ENCODE data around the gene CDH6. TPM values are rescaled to one million over a fixed set of nuclear protein-coding genes. Genes with fewer than 3 reads are reported as not detected.

CDH6 gene
- total and polyA plus RNA-seq, 2 donors (not counting 1 experiment from before 2014, with no cell fraction given) = not detected

GRCh38 chr5:31273161-31273560, 79.7 kb downstream of the CDH6 start:
- H3K9ac ChIP-seq (ENCODE audit: low read length) = no peak overlapping the region
- no peaks in the 10 kb centered on the region for H4K20me1 ChIP-seq (ENCODE audit: control insufficient read depth, insufficient read depth, low read length, poor library complexity, severe bottlenecking)
- H3K79me2 ChIP-seq (ENCODE audit: control insufficient read depth, insufficient read depth, low read length) = no peaks in the 10 kb centered on the region
- ChIA-PET CTCF (no interaction called here), POLR2A (no interaction called here)
- no peaks in the 10 kb centered on the region for H3K36me3 ChIP-seq (replicated peaks in 1 of 2; ENCODE audit: control extremely low read depth in 1 of 2, control insufficient read depth in 1 of 2, extremely low read depth in 1 of 2, insufficient read depth in 2 of 2, low read length in 1 of 2)
- H3K27ac Mint-ChIP-seq = no peak overlapping the region
- no peaks in the 10 kb centered on the region for H3K27me3 ChIP-seq (replicated peaks in 1 of 4; ENCODE audit: control extremely low read depth in 1 of 4, control insufficient read depth in 3 of 4, insufficient read depth in 4 of 4, low read length in 3 of 4)
- H3K27me3 Mint-ChIP-seq = no peaks in the 10 kb centered on the region
- ATAC-seq (ENCODE audit: low read depth) (no peak), DNase-seq (no peak)
- no peaks in the 10 kb centered on the region for H3K4me1 Mint-ChIP-seq
- H3K4me2 ChIP-seq (replicated peaks; ENCODE audit: low read depth, low read length, poor library complexity, severe bottlenecking) = no peak overlapping the region
- no peaks in the 10 kb centered on the region for H3K9me3 ChIP-seq (ENCODE audit: control extremely low read depth in 1 of 3, control insufficient read depth in 2 of 3, insufficient read depth in 1 of 3, low read length in 2 of 3)
- H3K9me3 Mint-ChIP-seq (ENCODE audit: insufficient read depth) = peaks cover 2% of the 10 kb centered on the region
- H3K4me3 Mint-ChIP-seq = no peak overlapping the region
- TF ChIP-seq, protein P1, sequence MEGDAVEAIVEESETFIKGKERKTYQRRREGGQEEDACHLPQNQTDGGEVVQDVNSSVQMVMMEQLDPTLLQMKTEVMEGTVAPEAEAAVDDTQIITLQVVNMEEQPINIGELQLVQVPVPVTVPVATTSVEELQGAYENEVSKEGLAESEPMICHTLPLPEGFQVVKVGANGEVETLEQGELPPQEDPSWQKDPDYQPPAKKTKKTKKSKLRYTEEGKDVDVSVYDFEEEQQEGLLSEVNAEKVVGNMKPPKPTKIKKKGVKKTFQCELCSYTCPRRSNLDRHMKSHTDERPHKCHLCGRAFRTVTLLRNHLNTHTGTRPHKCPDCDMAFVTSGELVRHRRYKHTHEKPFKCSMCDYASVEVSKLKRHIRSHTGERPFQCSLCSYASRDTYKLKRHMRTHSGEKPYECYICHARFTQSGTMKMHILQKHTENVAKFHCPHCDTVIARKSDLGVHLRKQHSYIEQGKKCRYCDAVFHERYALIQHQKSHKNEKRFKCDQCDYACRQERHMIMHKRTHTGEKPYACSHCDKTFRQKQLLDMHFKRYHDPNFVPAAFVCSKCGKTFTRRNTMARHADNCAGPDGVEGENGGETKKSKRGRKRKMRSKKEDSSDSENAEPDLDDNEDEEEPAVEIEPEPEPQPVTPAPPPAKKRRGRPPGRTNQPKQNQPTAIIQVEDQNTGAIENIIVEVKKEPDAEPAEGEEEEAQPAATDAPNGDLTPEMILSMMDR (IDR thresholded peaks at IDR 0.05) = no peak
- TF ChIP-seq EZH2 (IDR thresholded peaks at IDR 0.05; ENCODE audit: borderline replicate concordance, insufficient read depth, low read depth, low read length, poor library complexity, severe bottlenecking) = no peak
- H3K4me1 ChIP-seq (ENCODE audit: control insufficient read depth in 2 of 2, insufficient read depth in 2 of 2, low read length in 2 of 2) = no peaks in the 10 kb centered on the region
- intact Hi-C loops (cut with micrococcal nuclease) = no loop called here
- 95% methylated on average over 9 of the region's 10 CpGs for WGBS (ENCODE audit: insufficient coverage)
- no peak overlapping the region for H3K4me3 ChIP-seq (ENCODE audit: control extremely low read depth in 1 of 5, extremely low read depth in 1 of 5, insufficient read depth in 1 of 5, low read depth in 2 of 5, low read length in 4 of 5)
- H2AFZ ChIP-seq (ENCODE audit: insufficient read depth, low read depth, low read length, poor library complexity, severe bottlenecking) = no peak overlapping the region
- no peak overlapping the region for H3K27ac ChIP-seq (ENCODE audit: low read length in 2 of 2)

DNA sequence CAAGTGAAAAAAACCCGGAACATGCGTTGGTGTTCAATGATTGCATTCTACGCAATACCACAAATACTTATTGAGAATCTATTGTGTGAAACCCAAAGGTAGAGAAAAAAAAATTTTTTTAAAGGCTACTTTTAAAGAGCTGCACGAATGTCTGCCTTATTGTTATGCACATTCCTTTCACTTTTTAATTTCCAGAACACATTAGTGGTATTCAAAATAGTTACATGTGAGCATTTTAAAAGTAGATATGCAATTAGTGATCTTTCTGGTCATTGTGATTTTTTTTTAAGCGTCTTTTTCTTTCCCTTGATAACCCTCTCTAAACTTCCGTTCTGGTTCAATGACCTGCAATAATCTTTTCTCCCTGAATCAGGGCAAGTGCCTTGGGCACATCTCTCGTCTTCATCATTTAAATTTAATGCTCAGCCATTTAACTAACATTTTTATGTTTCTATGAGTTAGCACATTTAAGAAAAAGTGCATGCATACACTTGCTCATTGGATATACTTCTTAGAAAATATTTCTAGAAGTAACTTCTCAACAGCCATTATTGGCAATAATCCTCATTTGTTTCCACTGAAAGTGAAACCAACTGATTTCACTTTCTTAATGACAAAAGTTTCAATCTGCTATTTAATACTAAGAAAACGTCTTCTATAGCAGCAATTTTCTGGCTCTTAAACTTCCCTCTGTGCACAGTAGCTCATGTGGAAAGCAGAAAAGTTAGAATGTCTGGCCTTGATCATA, 80.3 kb downstream of the CDH6 start:
- H3K4me3 Mint-ChIP-seq = no peak overlapping the region
- ChIA-PET CTCF (no interaction called here), POLR2A (no interaction called here)
- Histone ChIP-seq H2AFZ (ENCODE audit: insufficient read depth, low read depth, low read length, poor library complexity, severe bottlenecking) (no peak overlapping the region), H3K27ac (ENCODE audit: low read length in 2 of 2) (no peak overlapping the region), H4K20me1 (ENCODE audit: control insufficient read depth, insufficient read depth, low read length, poor library complexity, severe bottlenecking) (no peaks in the 10 kb centered on the region), H3K27me3 (replicated peaks in 1 of 4; ENCODE audit: control extremely low read depth in 1 of 4, control insufficient read depth in 3 of 4, insufficient read depth in 4 of 4, low read length in 3 of 4) (no peaks in the 10 kb centered on the region), H3K79me2 (ENCODE audit: control insufficient read depth, insufficient read depth, low read length) (no peaks in the 10 kb centered on the region), H3K9ac (ENCODE audit: low read length) (no peak overlapping the region), H3K9me3 (ENCODE audit: control extremely low read depth in 1 of 3, control insufficient read depth in 2 of 3, insufficient read depth in 1 of 3, low read length in 2 of 3) (no peaks in the 10 kb centered on the region), H3K36me3 (replicated peaks in 1 of 2; ENCODE audit: control extremely low read depth in 1 of 2, control insufficient read depth in 1 of 2, extremely low read depth in 1 of 2, insufficient read depth in 2 of 2, low read length in 1 of 2) (no peaks in the 10 kb centered on the region), H3K4me1 (ENCODE audit: control insufficient read depth in 2 of 2, insufficient read depth in 2 of 2, low read length in 2 of 2) (no peaks in the 10 kb centered on the region), H3K4me3 (ENCODE audit: control extremely low read depth in 1 of 5, extremely low read depth in 1 of 5, insufficient read depth in 1 of 5, low read depth in 2 of 5, low read length in 4 of 5) (no peak overlapping the region), H3K4me2 (replicated peaks; ENCODE audit: low read depth, low read length, poor library complexity, severe bottlenecking) (no peak overlapping the region)
- no peak overlapping the region for H3K27ac Mint-ChIP-seq
- H3K4me1 Mint-ChIP-seq = no peaks in the 10 kb centered on the region
- TF ChIP-seq, protein P1 (IDR thresholded peaks at IDR 0.05) = no peak
- TF ChIP-seq EZH2 (IDR thresholded peaks at IDR 0.05; ENCODE audit: borderline replicate concordance, insufficient read depth, low read depth, low read length, poor library complexity, severe bottlenecking) = no peak
- WGBS (ENCODE audit: insufficient coverage) = 60% methylated on average over 1 of the region's 8 CpGs
- ATAC-seq (ENCODE audit: low read depth) (no peak), DNase-seq (no peak)
- peaks cover 2% of the 10 kb centered on the region for H3K9me3 Mint-ChIP-seq (ENCODE audit: insufficient read depth)
- intact Hi-C loops (cut with micrococcal nuclease) = no loop called here
- no peaks in the 10 kb centered on the region for H3K27me3 Mint-ChIP-seq

Data from B cell (primary cell).